GM12878 (cell line): ENCODE measurements around the gene CDKL2. TPM values are rescaled to one million over a fixed set of nuclear protein-coding genes. Genes with fewer than 3 reads are reported as not detected.

Experiments used
- ASH2L ChIP-seq: fragments of 300-600, 200-600 bp; sonication (generic); IDR thresholded peaks from 2 replicates; pipeline ENCODE4 v1.6.1; 2017; ENCODE audit warnings: low read depth, mild to moderate bottlenecking, borderline replicate concordance
- BHLHE40 ChIP-seq, 2 experiments: fragments of 450-650 bp in 1 of 2; IDR thresholded peaks; 2 replicates each; pipeline ENCODE4 v1.6.1; 2011 to 2017; ENCODE audit warnings: low read depth in 2 of 2, borderline replicate concordance in 1 of 2, improper control_type of control experiment in 1 of 2, low read length in 1 of 2, mild to moderate bottlenecking in 1 of 2
- BMI1 ChIP-seq: fragments of 450-650 bp; IDR thresholded peaks from 2 replicates; pipeline ENCODE4 v1.6.1; 2016; ENCODE audit warnings: mild to moderate bottlenecking, moderate library complexity, borderline replicate concordance
- CBFB ChIP-seq: IDR thresholded peaks from 2 replicates; pipeline ENCODE4 v1.6.1; 2016; ENCODE audit warnings: antibody characterized with exemption, low read depth
- CHD1 ChIP-seq: IDR thresholded peaks from 2 replicates; pipeline ENCODE4 v1.6.1; 2012; ENCODE audit warnings: low read depth, low read length, improper control_type of control experiment
- E2F8 ChIP-seq: fragments of 450-650 bp; IDR thresholded peaks from 2 replicates; pipeline ENCODE4 v1.6.1; 2018; ENCODE audit warnings: mild to moderate bottlenecking, low read depth, moderate library complexity; ENCODE audit not compliant: partially characterized antibody
- HCFC1 ChIP-seq: fragments of 150-350 bp; IDR thresholded peaks from 2 replicates; pipeline ENCODE4 v1.6.1; 2014; ENCODE audit warnings: low read length
- HDGF ChIP-seq: fragments of 450-650 bp; IDR thresholded peaks from 2 replicates; pipeline ENCODE4 v1.6.1; 2016; ENCODE audit warnings: antibody characterized with exemption
- IKZF2 ChIP-seq, 2 experiments: fragments of 450-650 bp; IDR thresholded peaks; 2 replicates each; pipeline ENCODE4 v1.6.1; 2017; ENCODE audit warnings: mild to moderate bottlenecking in 2 of 2, moderate library complexity in 2 of 2
- IRF3 ChIP-seq: fragments of 450-650 bp; IDR thresholded peaks from 2 replicates; pipeline ENCODE4 v1.6.1; 2014; ENCODE audit warnings: mild to moderate bottlenecking
- JUNB ChIP-seq: IDR thresholded peaks from 2 replicates; pipeline ENCODE4 v1.6.1; 2016; ENCODE audit warnings: antibody characterized with exemption, mild to moderate bottlenecking
- MTA3 ChIP-seq: IDR thresholded peaks from 2 replicates; pipeline ENCODE4 v1.6.1; 2012; ENCODE audit warnings: low read length, inconsistent platforms, borderline replicate concordance
- MYB ChIP-seq: fragments of 150-350 bp; IDR thresholded peaks from 2 replicates; pipeline ENCODE4 v1.6.1; 2014; ENCODE audit warnings: mild to moderate bottlenecking, low read depth, low read length, borderline replicate concordance
- MYC ChIP-seq: IDR thresholded peaks from 2 replicates; pipeline ENCODE4 v1.6.1; 2011; ENCODE audit warnings: mild to moderate bottlenecking, low read length, moderate library complexity, inconsistent platforms; ENCODE audit not compliant: insufficient read depth, insufficient replicate concordance, insufficient read length, severe bottlenecking
- NR2C1 ChIP-seq: fragments of 450-650 bp; IDR thresholded peaks from 2 replicates; pipeline ENCODE4 v1.6.1; 2017; ENCODE audit warnings: antibody characterized with exemption, mild to moderate bottlenecking, moderate library complexity
- NR2F1 ChIP-seq: fragments of 450-650 bp; conservative IDR thresholded peaks from 2 replicates; pipeline ENCODE4 v1.6.1; 2017; ENCODE audit warnings: mild to moderate bottlenecking
- NRF1 ChIP-seq: conservative IDR thresholded peaks from 2 replicates; pipeline ENCODE4 v1.6.1; 2011; ENCODE audit warnings: mild to moderate bottlenecking, low read depth, low read length, improper control_type of control experiment
- PKNOX1 ChIP-seq: fragments of 450-650 bp; IDR thresholded peaks from 2 replicates; pipeline ENCODE4 v1.6.1; 2016; ENCODE audit warnings: mild to moderate bottlenecking
- POLR2AphosphoS5 ChIP-seq: IDR thresholded peaks from 2 replicates; pipeline ENCODE4 v1.6.1; 2011; ENCODE audit warnings: mild to moderate bottlenecking, low read length, inconsistent platforms
- RFX5 ChIP-seq: IDR thresholded peaks from 2 replicates; pipeline ENCODE4 v1.6.1; 2011; ENCODE audit warnings: low read depth, low read length, improper control_type of control experiment
- SMAD1 ChIP-seq: fragments of 450-650 bp; IDR thresholded peaks from 2 replicates; pipeline ENCODE4 v1.6.1; 2018; ENCODE audit warnings: mild to moderate bottlenecking, low read depth; ENCODE audit not compliant: partially characterized antibody
- SP1 ChIP-seq: IDR thresholded peaks from one replicate; pipeline ENCODE4 v1.6.1; 2011; ENCODE audit warnings: low read depth, low read length
- SUZ12 ChIP-seq: fragments of 200-600 bp; sonication (generic); IDR thresholded peaks from one replicate; pipeline ENCODE4 v1.6.1; 2018; ENCODE audit warnings: antibody characterized with exemption, mild to moderate bottlenecking; ENCODE audit not compliant: unreplicated experiment
- TARDBP ChIP-seq: IDR thresholded peaks from 2 replicates; pipeline ENCODE4 v1.6.1; 2016; ENCODE audit warnings: borderline replicate concordance
- TCF3 ChIP-seq: IDR thresholded peaks from 2 replicates; pipeline ENCODE4 v1.6.1; 2012; ENCODE audit warnings: low read depth, mild to moderate bottlenecking, low read length, borderline replicate concordance; ENCODE audit not compliant: insufficient read depth
- YBX1 ChIP-seq: fragments of 450-650 bp; IDR thresholded peaks from 2 replicates; pipeline ENCODE4 v1.6.1; 2016; ENCODE audit warnings: antibody characterized with exemption
- ZNF384 ChIP-seq: IDR thresholded peaks from 2 replicates; pipeline ENCODE4 v1.6.1; 2012; ENCODE audit warnings: low read depth, mild to moderate bottlenecking, low read length, improper control_type of control experiment, borderline replicate concordance
- polyA plus RNA-seq, 11 experiments: library from polyadenylated mRNA; depleted of rRNA in 4 of 11; unstranded in 6 of 11; stranded (reverse) in 5 of 11; fragments of >200 nt; fragmentation: Nextera tagmentation in 4 of 11; fragmentation: Illumina TruSeq in 1 of 11; extraction: Ambion mirVana in 4 of 11; extraction: Trizol in 1 of 11; gene quantifications; 1 replicate in 1 of 11; 2 replicates in 10 of 11; pipeline versions ENCODE4 v1.2.1 to v1.2.3, GENCODE V29; 2011 to 2016; ENCODE audit warnings: inconsistent platforms in 2 of 11, missing spikeins in 2 of 11, low read depth in 1 of 11
- total RNA-seq, 4 experiments: library from RNA; depleted of rRNA in 3 of 4; stranded (reverse); fragments of >200 nt in 3 of 4; fragmentation: Illumina TruSeq in 1 of 4; extraction: Trizol in 1 of 4; gene quantifications; 2 replicates each; pipeline versions ENCODE4 v1.2.1 to v1.2.3, GENCODE V29; 2013 to 2021

CDKL2 gene
- total and polyA plus RNA-seq, 10 of the 15 experiments (the other 5 are each of a cell fraction or from before 2014, with no cell fraction given): 0.05 to 0.24 (median 0.06) TPM; not detected in 7

GRCh38 chr4:75673027-75673958, 43.0 kb upstream of the CDKL2 start, which contains the start of gene G3BP2 (continued):
- TF ChIP-seq IRF3: no peak; the same call in 1 of the 2 replicates
- peak in 1 of 2 experiments; percentile 68; a peak in 2 of 4 replicates for TF ChIP-seq BHLHE40 (IDR thresholded peaks at IDR 0.05; ENCODE audit: borderline replicate concordance in 1 of 2, low read depth in 2 of 2, low read length in 1 of 2)
- peak; percentile 84 for TF ChIP-seq CBFB
- TF ChIP-seq TCF3: peak; percentile 74; the same call in 1 of the 2 replicates
- no peak; the same call in 1 of the 2 replicates for TF ChIP-seq HCFC1
- TF ChIP-seq BMI1: no peak
- TF ChIP-seq RFX5: peak; percentile 60; the same call in 1 of the 2 replicates
- TF ChIP-seq IKZF2 (IDR thresholded peaks at IDR 0.05): no peak; a peak in 1 of 4 replicates
- peak; percentile 72 for TF ChIP-seq NRF1
- no peak for TF ChIP-seq MYC
- TF ChIP-seq PKNOX1: peak; percentile 76
- peak; percentile 73 for TF ChIP-seq SP1
- TF ChIP-seq E2F8: peak; percentile 64
- no peak; the same call in 1 of the 2 replicates for TF ChIP-seq JUNB
- no peak for TF ChIP-seq YBX1
- peak; percentile 43 for TF ChIP-seq NR2F1
- TF ChIP-seq NR2C1: peak; percentile 47; the same call in 1 of the 2 replicates
- no peak for TF ChIP-seq ZNF384
- peak; percentile 96 for TF ChIP-seq POLR2AphosphoS5
- no peak for TF ChIP-seq MTA3
- 0 out of 2 replicates have a peak, but pooled peaks have one; percentile 41 for TF ChIP-seq CHD1
- TF ChIP-seq HDGF: peak; percentile 80
- no peak for TF ChIP-seq SUZ12
- TF ChIP-seq TARDBP: no peak
- no peak for TF ChIP-seq ASH2L
- peak; percentile 23 for TF ChIP-seq SMAD1
- TF ChIP-seq MYB: no peak
